ENCODE measurements around the gene LRIG1. TPM values are rescaled to one million over a fixed set of nuclear protein-coding genes. Genes with fewer than 3 reads are reported as not detected.

Gene LRIG1
- total RNA-seq, 4 donors from 2014 or later, result 95.3 to 136 (median 131) TPM

DNA sequence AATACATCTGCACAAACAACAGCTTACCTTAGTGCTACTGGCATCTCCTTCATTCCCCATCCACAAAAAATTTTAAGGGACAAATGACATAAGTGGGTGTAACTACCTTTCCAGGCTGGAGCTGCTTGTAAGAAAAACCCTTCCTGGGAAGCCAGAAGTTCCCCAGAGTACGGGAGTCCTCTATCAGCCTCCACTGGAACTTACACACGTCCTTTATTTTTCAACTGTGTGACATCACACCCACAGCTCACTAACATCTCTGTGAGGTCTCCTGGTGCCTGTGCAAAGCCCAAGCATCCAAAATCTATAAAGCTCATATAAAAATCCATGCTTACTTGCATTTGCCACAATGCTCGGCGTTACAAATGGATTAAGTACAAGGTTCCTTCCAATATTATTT lies 27.6 kb downstream of the LRIG1 start:
- peak overlapping the region in 2 of 4 donors; percentile 2 to 12 for H3K4me3 ChIP-seq
- peak overlapping the region; percentile 52 to 66 (median 57) for H3K27ac ChIP-seq (replicated peaks in 1 of 4)
- no peaks in the 10 kb centered on the region for H3K36me3 ChIP-seq

DNA sequence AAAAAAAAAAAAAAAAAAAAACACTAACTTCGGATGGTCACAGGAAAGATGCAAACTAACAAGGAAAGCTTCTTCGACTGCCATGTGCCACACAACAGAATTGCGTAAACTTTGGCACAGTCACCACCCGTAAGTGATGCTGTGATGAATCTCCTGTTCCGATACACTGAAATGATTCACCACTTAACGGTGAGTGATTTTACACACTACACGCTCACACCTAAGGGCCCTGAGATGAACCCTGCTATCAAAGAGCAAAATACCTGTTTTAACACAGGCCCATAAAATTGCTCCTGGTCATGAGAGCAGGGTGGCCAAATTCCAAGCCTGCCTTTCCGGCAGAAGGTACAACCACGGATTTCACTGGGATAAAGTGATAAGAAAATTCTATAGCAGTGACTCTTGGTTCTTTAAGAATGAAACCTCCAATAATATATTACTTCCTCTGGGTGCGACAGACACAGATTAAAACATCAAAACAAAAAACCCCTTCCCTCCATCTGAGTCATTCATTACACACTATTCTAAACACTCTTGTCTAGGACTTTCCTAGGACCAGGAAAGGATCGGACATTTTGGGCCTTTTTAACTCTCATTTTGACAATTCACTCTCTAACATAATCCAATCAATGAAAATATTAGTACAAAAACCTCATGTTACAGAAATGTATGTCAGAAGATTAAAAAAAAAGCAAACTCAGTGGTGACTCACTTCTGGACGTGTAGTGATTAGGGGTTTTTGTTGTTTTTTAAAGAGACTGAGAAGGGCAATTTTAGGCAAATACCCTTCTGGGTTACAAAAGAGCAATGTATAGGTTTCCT lies 28.3 kb downstream of the LRIG1 start:
- no peak for DNase-seq (ENCODE audit: extremely low spot score)
- no peak overlapping the region for H3K4me3 ChIP-seq
- H3K36me3 ChIP-seq, result no peaks in the 10 kb centered on the region
- no peaks in the 10 kb centered on the region for H3K27me3 ChIP-seq
- H3K4me1 ChIP-seq, result peaks cover 48 to 96% (median 94%) of the 10 kb centered on the region in 4 donors
- H3K27ac ChIP-seq (replicated peaks in 1 of 4), result peak overlapping the region; percentile 52 to 66 (median 57)
- H3K9me3 ChIP-seq, result no peaks in the 10 kb centered on the region
- TF ChIP-seq POLR2AphosphoS5 (IDR thresholded peaks at IDR 0.05) (peak in 1 of 2 donors; percentile 16), POLR2A (IDR thresholded peaks at IDR 0.05; ENCODE audit: low read depth) (no peak), EP300 (IDR thresholded peaks at IDR 0.05) (no peak)
- intact Hi-C loops (cut with DNase I), result no loop called here
- 40% methylated on average over 12 of the region's 12 CpGs for WGBS

More for the DNA sequence above, 27.6 kb downstream of the LRIG1 start:
- intact Hi-C loops (cut with DNase I), result no loop called here
- TF ChIP-seq POLR2A (IDR thresholded peaks at IDR 0.05; ENCODE audit: low read depth), result no peak
- no peak for TF ChIP-seq POLR2AphosphoS5 (IDR thresholded peaks at IDR 0.05)
- TF ChIP-seq, protein P1, sequence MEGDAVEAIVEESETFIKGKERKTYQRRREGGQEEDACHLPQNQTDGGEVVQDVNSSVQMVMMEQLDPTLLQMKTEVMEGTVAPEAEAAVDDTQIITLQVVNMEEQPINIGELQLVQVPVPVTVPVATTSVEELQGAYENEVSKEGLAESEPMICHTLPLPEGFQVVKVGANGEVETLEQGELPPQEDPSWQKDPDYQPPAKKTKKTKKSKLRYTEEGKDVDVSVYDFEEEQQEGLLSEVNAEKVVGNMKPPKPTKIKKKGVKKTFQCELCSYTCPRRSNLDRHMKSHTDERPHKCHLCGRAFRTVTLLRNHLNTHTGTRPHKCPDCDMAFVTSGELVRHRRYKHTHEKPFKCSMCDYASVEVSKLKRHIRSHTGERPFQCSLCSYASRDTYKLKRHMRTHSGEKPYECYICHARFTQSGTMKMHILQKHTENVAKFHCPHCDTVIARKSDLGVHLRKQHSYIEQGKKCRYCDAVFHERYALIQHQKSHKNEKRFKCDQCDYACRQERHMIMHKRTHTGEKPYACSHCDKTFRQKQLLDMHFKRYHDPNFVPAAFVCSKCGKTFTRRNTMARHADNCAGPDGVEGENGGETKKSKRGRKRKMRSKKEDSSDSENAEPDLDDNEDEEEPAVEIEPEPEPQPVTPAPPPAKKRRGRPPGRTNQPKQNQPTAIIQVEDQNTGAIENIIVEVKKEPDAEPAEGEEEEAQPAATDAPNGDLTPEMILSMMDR (IDR thresholded peaks at IDR 0.05), result no peak
- TF ChIP-seq EP300 (IDR thresholded peaks at IDR 0.05), result no peak
- 38% methylated on average over 4 of the region's 4 CpGs for WGBS
- DNase-seq (ENCODE audit: extremely low spot score), result no peak
- Histone ChIP-seq H3K9me3 (no peaks in the 10 kb centered on the region), H3K4me1 (peaks cover 50 to 96% (median 94%) of the 10 kb centered on the region in 4 donors), H3K27me3 (no peaks in the 10 kb centered on the region)

DNA sequence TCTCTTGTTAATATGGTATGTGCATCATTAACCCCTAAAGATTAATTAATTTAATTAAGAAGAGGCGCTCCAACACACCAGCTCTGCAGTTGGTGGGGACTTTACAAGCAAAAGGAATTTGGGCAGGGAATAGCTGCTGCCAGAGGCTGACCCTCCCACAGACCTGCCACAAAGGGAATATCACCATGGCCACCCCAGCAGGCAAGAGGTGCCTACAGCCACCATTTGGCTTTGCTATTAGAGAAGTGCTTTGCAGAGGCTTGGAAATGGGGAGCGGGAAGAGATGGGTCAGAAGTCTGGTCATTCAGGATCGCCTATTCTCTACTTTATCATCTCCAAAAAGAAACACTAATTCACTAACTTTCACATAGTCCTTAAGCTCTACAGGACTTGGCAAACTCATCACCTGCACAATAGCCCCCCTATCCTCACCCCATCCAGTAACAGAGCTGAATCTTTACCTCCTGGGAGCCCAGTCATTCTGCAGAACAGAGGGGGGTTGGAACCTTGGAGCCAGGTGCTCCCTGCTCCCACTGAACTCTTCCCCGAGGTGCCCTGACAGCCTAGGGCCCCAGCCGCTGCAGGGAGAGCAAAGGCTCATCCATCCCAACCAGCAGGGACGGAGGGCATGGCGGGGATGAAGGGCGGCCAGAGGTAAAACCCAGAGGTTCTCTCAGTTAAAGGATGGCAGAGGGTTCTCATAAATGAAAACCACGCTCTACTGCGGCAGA lies 29.7 kb downstream of the LRIG1 start:
- TF ChIP-seq POLR2A (IDR thresholded peaks at IDR 0.05; ENCODE audit: low read depth) (no peak), EP300 (IDR thresholded peaks at IDR 0.05) (no peak), POLR2AphosphoS5 (IDR thresholded peaks at IDR 0.05) (no peak)
- TF ChIP-seq, protein P1 (IDR thresholded peaks at IDR 0.05), result no peak
- intact Hi-C loops (cut with DNase I), result no loop called here

DNA sequence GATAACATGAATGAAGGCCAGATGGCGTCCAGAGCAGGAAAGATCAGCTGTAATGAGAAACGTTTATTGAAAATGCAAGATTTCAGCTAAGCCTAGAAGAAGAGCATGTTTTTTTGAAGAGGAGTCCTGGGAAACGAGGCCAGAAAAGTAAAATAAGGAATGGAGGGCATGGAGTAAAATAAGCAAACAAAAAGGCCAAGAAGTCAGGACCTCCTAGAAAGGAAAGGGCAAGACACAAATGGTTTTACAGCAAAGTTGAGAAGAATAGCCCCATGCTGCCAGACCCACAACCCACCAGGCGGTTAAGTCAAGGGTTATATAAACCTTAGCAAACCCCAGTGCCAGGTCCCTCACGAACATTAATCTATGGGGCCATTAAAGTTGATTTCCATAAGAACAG lies 30.5 kb downstream of the LRIG1 start:
- H3K27me3 ChIP-seq, result no peaks in the 10 kb centered on the region
- no peaks in the 10 kb centered on the region for H3K9me3 ChIP-seq
- H3K27ac ChIP-seq (replicated peaks in 1 of 4), result no peak overlapping the region
- DNase-seq (ENCODE audit: extremely low spot score), result no peak
- TF ChIP-seq POLR2AphosphoS5 (IDR thresholded peaks at IDR 0.05), result no peak
- TF ChIP-seq, protein P1 (IDR thresholded peaks at IDR 0.05), result no peak
- no peak for TF ChIP-seq EP300 (IDR thresholded peaks at IDR 0.05)
- no peak for TF ChIP-seq POLR2A (IDR thresholded peaks at IDR 0.05; ENCODE audit: low read depth)
- H3K4me3 ChIP-seq, result no peak overlapping the region
- peaks cover 43 to 95% (median 93%) of the 10 kb centered on the region in 4 donors for H3K4me1 ChIP-seq
- intact Hi-C loops (cut with DNase I), result no loop called here
- WGBS, result 83% methylated on average over 5 of the region's 5 CpGs
- no peaks in the 10 kb centered on the region for H3K36me3 ChIP-seq

More for the DNA sequence above, 29.7 kb downstream of the LRIG1 start:
- Histone ChIP-seq H3K27ac (replicated peaks in 1 of 4) (no peak overlapping the region), H3K27me3 (no peaks in the 10 kb centered on the region), H3K9me3 (no peaks in the 10 kb centered on the region), H3K4me1 (peaks cover 47 to 96% (median 93%) of the 10 kb centered on the region in 4 donors), H3K4me3 (no peak overlapping the region), H3K36me3 (no peaks in the 10 kb centered on the region)
- 94% methylated on average over 10 of the region's 10 CpGs for WGBS
- DNase-seq (ENCODE audit: extremely low spot score), result no peak

DNA sequence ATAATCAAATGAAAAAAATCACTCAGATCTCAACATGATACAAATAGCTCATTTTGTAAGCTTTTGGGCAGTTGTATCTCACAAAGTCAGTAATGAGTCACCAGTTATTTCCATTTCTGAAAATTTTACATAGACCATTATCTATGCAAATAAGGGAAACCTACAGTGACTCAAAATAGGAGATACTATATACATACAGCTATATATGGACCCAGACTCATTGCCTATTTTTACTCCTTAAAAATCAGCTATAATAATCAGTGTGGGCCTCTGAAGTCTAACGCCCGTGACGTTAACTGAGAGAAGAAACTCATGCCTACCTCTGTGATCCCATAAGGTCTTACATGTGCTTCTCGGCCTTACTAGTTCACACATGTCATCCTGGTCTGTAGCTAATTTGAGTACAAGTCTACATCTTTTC lies 31.6 kb downstream of the LRIG1 start:
- WGBS, result 94% methylated on average over 4 of the region's 4 CpGs
- H3K4me3 ChIP-seq, result no peak overlapping the region
- TF ChIP-seq, protein P1 (IDR thresholded peaks at IDR 0.05), result no peak
- TF ChIP-seq EP300 (IDR thresholded peaks at IDR 0.05) (no peak), POLR2AphosphoS5 (IDR thresholded peaks at IDR 0.05) (no peak), POLR2A (IDR thresholded peaks at IDR 0.05; ENCODE audit: low read depth) (no peak)
- no peaks in the 10 kb centered on the region for H3K9me3 ChIP-seq
- H3K36me3 ChIP-seq, result no peaks in the 10 kb centered on the region
- H3K4me1 ChIP-seq, result peaks cover 41 to 95% (median 92%) of the 10 kb centered on the region in 4 donors
- H3K27ac ChIP-seq (replicated peaks in 1 of 4), result no peak overlapping the region
- H3K27me3 ChIP-seq, result no peaks in the 10 kb centered on the region
- intact Hi-C loops (cut with DNase I), result no loop called here
- no peak for DNase-seq (ENCODE audit: extremely low spot score)
